Heart left ventricle (tissue), 16 donors: ENCODE results near the gene DNM3. TPM values are rescaled to one million over a fixed set of nuclear protein-coding genes. Genes with fewer than 3 reads are reported as not detected.

Source experiments
- ATAC-seq, 4 donors: fragments of 200-7000 bp; cut with Tn5 transposase; one replicate each; pipeline ENCODE4 v1.9.1; 2020 to 2022; ENCODE audit warnings: moderate library complexity in 4 of 4, mild to moderate bottlenecking in 3 of 4, moderate number of reproducible peaks in 1 of 4
- DNase-seq, 5 donors: peaks; one replicate each; pipeline ENCODE4 v3.0.0-alpha.2; 2020
- H3K27ac ChIP-seq, 12 donors: fragments of 200-600 bp; sonication (generic) in 4 of 12; one replicate each; pipeline versions ENCODE4 v1.5.0 to v1.8.0; 2016 to 2022; ENCODE audit warnings: mild to moderate bottlenecking in 2 of 12
- H3K27me3 ChIP-seq, 9 donors: fragments of 200-600 bp; sonication (generic) in 2 of 9; one replicate each; pipeline versions ENCODE4 v1.5.1 to v1.8.0; 2016 to 2022; ENCODE audit warnings: mild to moderate bottlenecking in 3 of 9
- H3K36me3 ChIP-seq, 9 donors: fragments of 200-600 bp; sonication (generic) in 2 of 9; one replicate each; pipeline versions ENCODE4 v1.5.0 to v1.8.0; 2018 to 2022; ENCODE audit warnings: mild to moderate bottlenecking in 2 of 9
- H3K4me1 ChIP-seq, 12 donors: fragments of 200-600 bp; sonication (generic) in 4 of 12; one replicate each; pipeline versions ENCODE4 v1.5.0 to v1.8.0; 2016 to 2022; ENCODE audit warnings: mild to moderate bottlenecking in 3 of 12
- H3K4me3 ChIP-seq, 12 donors: fragments of 200-600 bp; sonication (generic) in 4 of 12; one replicate each; pipeline versions ENCODE4 v1.5.0 to v1.8.0; 2017 to 2022; ENCODE audit warnings: mild to moderate bottlenecking in 9 of 12, moderate library complexity in 4 of 12
- H3K9me3 ChIP-seq, 12 donors: fragments of 200-600 bp; sonication (generic) in 4 of 12; one replicate each; pipeline versions ENCODE4 v1.5.0 to v1.8.0; 2016 to 2022; ENCODE audit warnings: mild to moderate bottlenecking in 1 of 12
- POLR2A ChIP-seq, 2 donors: fragments of 450-650 bp; IDR thresholded peaks; one replicate each; pipeline ENCODE4 v1.6.1; 2017; ENCODE audit warnings: antibody characterized with exemption in 2 of 2, mild to moderate bottlenecking in 2 of 2, moderate library complexity in 2 of 2
- WGBS, 4 donors: extraction: QIAGEN DNeasy Blood & Tissue Kit in 2 of 4; methylation state at CpG; one replicate each; pipeline versions ENCODE4 v1.1.5 to v1.1.7; 2013 to 2018; 5-methylcytosine and 5-hydroxymethylcytosine counted together
- intact Hi-C, 10 donors: fragments of 100-400 bp; cut with DNase I; formaldehyde crosslinking; loops; one replicate each; pipeline versions ENCODE4 v1.11.1 to v1.14.2; 2022
- polyA plus RNA-seq, 2 donors: library from polyadenylated mRNA; stranded (reverse); fragments of 200-250 nt; gene quantifications; one replicate each; pipeline ENCODE4 v1.2.3, GENCODE V29; 2013
- total RNA-seq, 9 donors: library from RNA; depleted of rRNA in 2 of 9; stranded (reverse); fragments of >200 nt in 2 of 9; fragmentation: NEBNext Ultra II Directional in 3 of 9; extraction: Animal tissue kit (Norgen Biotek cat#: 25700) in 3 of 9; gene quantifications; one replicate each; pipeline versions ENCODE4 v1.1.0 to v1.2.4, GENCODE V29; 2016 to 2023
- TF ChIP-seq, protein P1 (sequence below), 12 donors: fragments of 200-600 bp; sonication (generic) in 4 of 12; IDR thresholded peaks; one replicate each; pipeline versions ENCODE4 v1.5.0 to v1.8.0; 2018 to 2022; ENCODE audit warnings: antibody characterized with exemption in 12 of 12, mild to moderate bottlenecking in 5 of 12
- donor health status: ischemic (EF 13 %, LVEDD 7.1; RV severe dilation, severe dysfunction).
- donor health status: healthy with polysubstance abuse.
- donor health status: DM: no; HTN: yes; CAD: no.
- donor health status: DM: no; HTN: no; CAD: no.
- donor health status: ischemic (EF 25% LVEDD 6.9; RV normal size, moderate dysfunction).
- donor health status: ischemic (EF 25% LVEDD 5.7; RV mildly dilated, moderate dysfunction).
- donor health status: healthy.
- donor health status: DM: yes; HTN: yes; CAD: no.
- donor health status: ischemic (EF 35%, LVEDD 5.7; RV mildly dilated, moderate dysfunction).
- donor health status: nonischemic (EF 11% LVEDD 7.7; RV severe dilation, severe dysfunction).
- donor health status: DM: yes; HTN: yes; CAD: no.
- donor health status: PGD.
- donor health status: ischemic (EF 29% LVEDD 5.4; RV normal size, mild dysfunction).
- donor health status: nonischemic (EF 23%, LVEDD 6.1; RV moderate dilation, normal function).

Gene DNM3
- total and polyA plus RNA-seq, 11 donors = 0.44 to 3.9 (median 1.9) TPM

- no peak for ATAC-seq
- no peak for TF ChIP-seq POLR2A (IDR thresholded peaks at IDR 0.05)
- TF ChIP-seq, protein P1, sequence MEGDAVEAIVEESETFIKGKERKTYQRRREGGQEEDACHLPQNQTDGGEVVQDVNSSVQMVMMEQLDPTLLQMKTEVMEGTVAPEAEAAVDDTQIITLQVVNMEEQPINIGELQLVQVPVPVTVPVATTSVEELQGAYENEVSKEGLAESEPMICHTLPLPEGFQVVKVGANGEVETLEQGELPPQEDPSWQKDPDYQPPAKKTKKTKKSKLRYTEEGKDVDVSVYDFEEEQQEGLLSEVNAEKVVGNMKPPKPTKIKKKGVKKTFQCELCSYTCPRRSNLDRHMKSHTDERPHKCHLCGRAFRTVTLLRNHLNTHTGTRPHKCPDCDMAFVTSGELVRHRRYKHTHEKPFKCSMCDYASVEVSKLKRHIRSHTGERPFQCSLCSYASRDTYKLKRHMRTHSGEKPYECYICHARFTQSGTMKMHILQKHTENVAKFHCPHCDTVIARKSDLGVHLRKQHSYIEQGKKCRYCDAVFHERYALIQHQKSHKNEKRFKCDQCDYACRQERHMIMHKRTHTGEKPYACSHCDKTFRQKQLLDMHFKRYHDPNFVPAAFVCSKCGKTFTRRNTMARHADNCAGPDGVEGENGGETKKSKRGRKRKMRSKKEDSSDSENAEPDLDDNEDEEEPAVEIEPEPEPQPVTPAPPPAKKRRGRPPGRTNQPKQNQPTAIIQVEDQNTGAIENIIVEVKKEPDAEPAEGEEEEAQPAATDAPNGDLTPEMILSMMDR (IDR thresholded peaks at IDR 0.05) = no peak
Observed at GRCh38 chr1:171835891-171836290, 5.4 kb upstream of the DNM3 start.

GRCh38 chr1:171841931-171842761, 848 bp downstream of the DNM3 start:
- Histone ChIP-seq H3K4me3 (peak overlapping the region; percentile 58 to 91 (median 80)), H3K9me3 (peaks cover 0 to 9% (median 0%) of the 10 kb centered on the region in 12 donors), H3K27ac (peak overlapping the region in 8 of 12 donors; percentile 52 to 79 (median 68)), H3K27me3 (peaks cover 0 to 7% (median 0%) of the 10 kb centered on the region in 9 donors), H3K4me1 (peaks cover 0 to 24% (median 7%) of the 10 kb centered on the region in 12 donors), H3K36me3 (no peaks in the 10 kb centered on the region)
- intact Hi-C loops = loop anchor here in 3 of 10 donors (5.0 to 10.0 kb wide), 3 partner anchors 35 to 73 kb away; no protein-coding TSS in a partner anchor
- WGBS, 4 donors = 1 to 3% (median 1%) methylated on average over 30 to 40 of the region's 40 CpGs
- no peak for TF ChIP-seq POLR2A (IDR thresholded peaks at IDR 0.05)
- TF ChIP-seq, protein P1 (IDR thresholded peaks at IDR 0.05) = no peak
- ATAC-seq (peak in 1 of 4 donors; percentile 6), DNase-seq (peak in 4 of 5 donors; percentile 17 to 30 (median 24))

More at GRCh38 chr1:171835891-171836290, 5.4 kb upstream of the DNM3 start:
- intact Hi-C loops = no loop called here
- no peak overlapping the region for H3K27ac ChIP-seq
- no peak overlapping the region for H3K4me3 ChIP-seq
- no peaks in the 10 kb centered on the region for H3K36me3 ChIP-seq
- H3K4me1 ChIP-seq = peaks cover 0 to 4% (median 0%) of the 10 kb centered on the region in 12 donors
- H3K9me3 ChIP-seq = peaks cover 0 to 8% (median 0%) of the 10 kb centered on the region in 12 donors
- H3K27me3 ChIP-seq = no peaks in the 10 kb centered on the region
- no peak for DNase-seq

- Histone ChIP-seq H3K4me1 (peaks cover 0 to 24% (median 7%) of the 10 kb centered on the region in 12 donors), H3K4me3 (no peak overlapping the region), H3K9me3 (peaks cover 0 to 9% (median 0%) of the 10 kb centered on the region in 12 donors), H3K27ac (no peak overlapping the region), H3K27me3 (peaks cover 0 to 7% (median 0%) of the 10 kb centered on the region in 9 donors), H3K36me3 (no peaks in the 10 kb centered on the region)
- ATAC-seq (no peak), DNase-seq (no peak)
- TF ChIP-seq POLR2A (IDR thresholded peaks at IDR 0.05) = no peak
- TF ChIP-seq, protein P1 (IDR thresholded peaks at IDR 0.05) = no peak
- 88 to 96% (median 94%) methylated on average over 2 of the region's 2 CpGs for WGBS, 4 donors
- intact Hi-C loops = loop anchor here in 3 of 10 donors (5.0 to 10.0 kb wide), 3 partner anchors 37 to 70 kb away; no protein-coding TSS in a partner anchor
Observed at GRCh38 chr1:171844381-171844780, 3.1 kb downstream of the DNM3 start.

GRCh38 chr1:171845998-171846397, 4.7 kb downstream of the DNM3 start:
- ATAC-seq (no peak), DNase-seq (no peak)
- H3K4me3 ChIP-seq = no peak overlapping the region
- H3K36me3 ChIP-seq = no peaks in the 10 kb centered on the region
- TF ChIP-seq, protein P1 (IDR thresholded peaks at IDR 0.05) = no peak
- TF ChIP-seq POLR2A (IDR thresholded peaks at IDR 0.05) = no peak
- intact Hi-C loops = loop anchor here in 2 of 10 donors (10.0 kb wide), 2 partner anchors 59 to 69 kb away; no protein-coding TSS in a partner anchor
- no peaks in the 10 kb centered on the region for H3K9me3 ChIP-seq
- H3K4me1 ChIP-seq = peaks cover 0 to 19% (median 7%) of the 10 kb centered on the region in 12 donors
- peaks cover 0 to 7% (median 0%) of the 10 kb centered on the region in 9 donors for H3K27me3 ChIP-seq
- H3K27ac ChIP-seq = no peak overlapping the region
